ELF-1 (cell line): ENCODE data around the gene SLC66A2.

Experiments
- DNase-seq: peaks from one replicate; pipeline ENCODE4 v3.0.0-alpha.2; 2016; ENCODE audit warnings: low read depth, low spot score

The SLC66A2 gene

GRCh38 chr18:79937103-79937860, 14.2 kb downstream of the SLC66A2 start:
- DNase-seq: no peak

GRCh38 chr18:79936641-79937040, 14.8 kb downstream of the SLC66A2 start:
- DNase-seq: no peak

- DNase-seq: no peak
These were observed 15.5 kb downstream of the SLC66A2 start for GRCh38 chr18:79935925-79936324.

GRCh38 chr18:79935499-79935898, 16.0 kb downstream of the SLC66A2 start:
- DNase-seq: no peak

- DNase-seq: no peak
These were observed 16.4 kb downstream of the SLC66A2 start for GRCh38 chr18:79935098-79935480.

- peak; percentile 90 for DNase-seq
These were observed 16.9 kb downstream of the SLC66A2 start for GRCh38 chr18:79934311-79935097.

GRCh38 chr18:79933765-79934164, 17.7 kb downstream of the SLC66A2 start:
- peak; percentile 84 for DNase-seq

GRCh38 chr18:79932907-79933306, 18.5 kb downstream of the SLC66A2 start:
- DNase-seq: no peak

- DNase-seq: no peak
These were observed 20.0 kb downstream of the SLC66A2 start for GRCh38 chr18:79931475-79931874.

GRCh38 chr18:79930020-79930642, 21.3 kb downstream of the SLC66A2 start:
- no peak for DNase-seq

GRCh38 chr18:79928563-79928960, 22.9 kb downstream of the SLC66A2 start:
- DNase-seq: no peak

GRCh38 chr18:79927607-79928562, 23.6 kb downstream of the SLC66A2 start:
- DNase-seq: no peak

- DNase-seq: peak; percentile 60
These were observed 24.5 kb downstream of the SLC66A2 start for GRCh38 chr18:79926715-79927606.

- no peak for DNase-seq
These were observed 25.1 kb downstream of the SLC66A2 start for GRCh38 chr18:79926306-79926705.

GRCh38 chr18:79924814-79925731, 26.4 kb downstream of the SLC66A2 start:
- DNase-seq: no peak

- no peak for DNase-seq
These were observed 27.4 kb downstream of the SLC66A2 start for GRCh38 chr18:79923896-79924585.

- DNase-seq: no peak
These were observed 28.5 kb downstream of the SLC66A2 start for GRCh38 chr18:79922971-79923411.
